Ishikawa (cell line): Measurements from ENCODE around the gene IGSF8.

ENCODE experiments used
- CEBPB ChIP-seq: IDR thresholded peaks from 2 replicates; pipeline ENCODE4 v1.6.1; 2012
- CREB1 ChIP-seq: IDR thresholded peaks from 2 replicates; pipeline ENCODE4 v1.6.1; 2012; ENCODE audit warnings: low read depth
- EGR1 ChIP-seq: IDR thresholded peaks from 2 replicates; pipeline ENCODE4 v1.6.1; 2012
- EP300 ChIP-seq: IDR thresholded peaks from 2 replicates; pipeline ENCODE4 v1.6.1; 2012; ENCODE audit warnings: borderline replicate concordance
- FOXM1 ChIP-seq: IDR thresholded peaks from 2 replicates; pipeline ENCODE4 v1.6.1; 2012; ENCODE audit warnings: low read depth, borderline replicate concordance
- MAX ChIP-seq: IDR thresholded peaks from 2 replicates; pipeline ENCODE4 v1.6.1; 2012
- NFIC ChIP-seq: IDR thresholded peaks from 2 replicates; pipeline ENCODE4 v1.6.1; 2012
- RAD21 ChIP-seq: IDR thresholded peaks from 2 replicates; pipeline ENCODE4 v1.6.1; 2012; ENCODE audit warnings: low read depth
- TAF1 ChIP-seq: IDR thresholded peaks from 2 replicates; pipeline ENCODE4 v1.6.1; 2012; ENCODE audit warnings: low read depth, mild to moderate bottlenecking
- TCF12 ChIP-seq: IDR thresholded peaks from 2 replicates; pipeline ENCODE4 v1.6.1; 2012; ENCODE audit warnings: low read depth
- TEAD4 ChIP-seq: IDR thresholded peaks from 2 replicates; pipeline ENCODE4 v1.6.1; 2012
- USF1 ChIP-seq: IDR thresholded peaks from 2 replicates; pipeline ENCODE4 v1.6.1; 2012
- YY1 ChIP-seq: IDR thresholded peaks from 2 replicates; pipeline ENCODE4 v1.6.1; 2012; ENCODE audit warnings: low read depth
- ZBTB7A ChIP-seq: IDR thresholded peaks from 2 replicates; pipeline ENCODE4 v1.6.1; 2012; ENCODE audit warnings: low read depth
- TF ChIP-seq, protein P1 (sequence below): IDR thresholded peaks from 2 replicates; pipeline ENCODE4 v1.6.1; 2012; ENCODE audit warnings: low read depth, mild to moderate bottlenecking

The IGSF8 gene

DNA sequence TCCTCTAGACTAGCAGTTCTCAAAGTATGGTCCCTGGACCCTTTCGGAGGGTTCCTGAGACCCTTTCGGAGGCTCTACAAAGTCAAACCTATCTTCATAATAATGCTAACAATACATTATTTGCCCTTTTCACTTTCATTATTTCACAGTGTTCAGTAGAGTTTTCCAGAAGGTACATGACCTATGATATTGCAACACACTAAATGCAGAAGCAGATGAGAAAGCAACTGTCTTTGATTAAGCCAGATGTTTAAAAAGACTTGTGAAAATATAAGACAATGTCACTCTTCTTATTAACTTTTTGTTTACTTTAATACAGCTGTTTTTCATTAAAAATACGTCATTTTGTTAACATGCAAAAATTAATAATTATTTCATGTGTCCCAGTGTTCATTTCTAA, 34.3 kb downstream of the IGSF8 start:
- TF ChIP-seq NFIC (no peak), CEBPB (no peak), CREB1 (no peak), USF1 (no peak), ZBTB7A (no peak), EP300 (no peak), TEAD4 (no peak), FOXM1 (no peak), RAD21 (no peak), EGR1 (no peak), TAF1 (no peak), MAX (no peak), YY1 (no peak), TCF12 (no peak)
- TF ChIP-seq, protein P1, sequence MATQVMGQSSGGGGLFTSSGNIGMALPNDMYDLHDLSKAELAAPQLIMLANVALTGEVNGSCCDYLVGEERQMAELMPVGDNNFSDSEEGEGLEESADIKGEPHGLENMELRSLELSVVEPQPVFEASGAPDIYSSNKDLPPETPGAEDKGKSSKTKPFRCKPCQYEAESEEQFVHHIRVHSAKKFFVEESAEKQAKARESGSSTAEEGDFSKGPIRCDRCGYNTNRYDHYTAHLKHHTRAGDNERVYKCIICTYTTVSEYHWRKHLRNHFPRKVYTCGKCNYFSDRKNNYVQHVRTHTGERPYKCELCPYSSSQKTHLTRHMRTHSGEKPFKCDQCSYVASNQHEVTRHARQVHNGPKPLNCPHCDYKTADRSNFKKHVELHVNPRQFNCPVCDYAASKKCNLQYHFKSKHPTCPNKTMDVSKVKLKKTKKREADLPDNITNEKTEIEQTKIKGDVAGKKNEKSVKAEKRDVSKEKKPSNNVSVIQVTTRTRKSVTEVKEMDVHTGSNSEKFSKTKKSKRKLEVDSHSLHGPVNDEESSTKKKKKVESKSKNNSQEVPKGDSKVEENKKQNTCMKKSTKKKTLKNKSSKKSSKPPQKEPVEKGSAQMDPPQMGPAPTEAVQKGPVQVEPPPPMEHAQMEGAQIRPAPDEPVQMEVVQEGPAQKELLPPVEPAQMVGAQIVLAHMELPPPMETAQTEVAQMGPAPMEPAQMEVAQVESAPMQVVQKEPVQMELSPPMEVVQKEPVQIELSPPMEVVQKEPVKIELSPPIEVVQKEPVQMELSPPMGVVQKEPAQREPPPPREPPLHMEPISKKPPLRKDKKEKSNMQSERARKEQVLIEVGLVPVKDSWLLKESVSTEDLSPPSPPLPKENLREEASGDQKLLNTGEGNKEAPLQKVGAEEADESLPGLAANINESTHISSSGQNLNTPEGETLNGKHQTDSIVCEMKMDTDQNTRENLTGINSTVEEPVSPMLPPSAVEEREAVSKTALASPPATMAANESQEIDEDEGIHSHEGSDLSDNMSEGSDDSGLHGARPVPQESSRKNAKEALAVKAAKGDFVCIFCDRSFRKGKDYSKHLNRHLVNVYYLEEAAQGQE, result no peak

DNA sequence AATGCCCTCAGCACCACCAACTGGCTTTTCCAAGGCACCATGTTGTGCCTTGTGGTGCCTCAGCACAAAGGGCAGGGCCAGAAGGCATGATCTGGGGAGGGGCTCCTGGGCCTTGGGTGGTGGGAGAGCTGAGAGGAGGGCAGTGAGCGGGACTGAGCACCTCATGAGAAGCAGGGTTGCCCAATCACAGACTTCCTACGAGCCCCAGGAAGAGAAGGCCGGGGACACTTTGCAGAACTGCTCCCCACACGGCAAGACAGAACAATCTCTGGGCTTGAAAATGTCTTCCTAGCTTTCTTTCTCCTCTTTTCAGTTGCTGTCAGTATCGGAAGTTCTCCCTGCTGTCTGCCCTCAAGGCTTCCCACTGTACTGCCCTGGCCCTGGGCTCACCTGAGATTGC, 35.2 kb downstream of the IGSF8 start:
- no peak for TF ChIP-seq NFIC
- TF ChIP-seq, protein P1, result no peak

DNA sequence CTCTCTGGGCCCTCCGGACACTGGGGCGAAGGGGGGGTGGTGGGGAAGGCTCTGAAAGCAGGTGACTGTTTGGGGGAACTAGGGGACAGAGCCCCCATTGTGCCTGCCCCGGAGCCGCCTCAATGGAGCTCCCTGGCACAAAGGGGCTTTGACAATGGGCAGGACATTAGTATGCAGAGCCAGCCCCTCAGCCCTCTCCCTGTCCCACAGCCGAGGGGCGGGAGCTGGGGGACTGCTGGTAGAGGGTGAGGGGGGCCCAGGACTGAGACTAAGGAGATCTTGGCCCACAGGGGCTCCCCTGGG, 36.2 kb downstream of the IGSF8 start:
- TF ChIP-seq CREB1 (no peak), TAF1 (no peak), NFIC (no peak), YY1 (no peak), RAD21 (no peak), EP300 (no peak)

DNA sequence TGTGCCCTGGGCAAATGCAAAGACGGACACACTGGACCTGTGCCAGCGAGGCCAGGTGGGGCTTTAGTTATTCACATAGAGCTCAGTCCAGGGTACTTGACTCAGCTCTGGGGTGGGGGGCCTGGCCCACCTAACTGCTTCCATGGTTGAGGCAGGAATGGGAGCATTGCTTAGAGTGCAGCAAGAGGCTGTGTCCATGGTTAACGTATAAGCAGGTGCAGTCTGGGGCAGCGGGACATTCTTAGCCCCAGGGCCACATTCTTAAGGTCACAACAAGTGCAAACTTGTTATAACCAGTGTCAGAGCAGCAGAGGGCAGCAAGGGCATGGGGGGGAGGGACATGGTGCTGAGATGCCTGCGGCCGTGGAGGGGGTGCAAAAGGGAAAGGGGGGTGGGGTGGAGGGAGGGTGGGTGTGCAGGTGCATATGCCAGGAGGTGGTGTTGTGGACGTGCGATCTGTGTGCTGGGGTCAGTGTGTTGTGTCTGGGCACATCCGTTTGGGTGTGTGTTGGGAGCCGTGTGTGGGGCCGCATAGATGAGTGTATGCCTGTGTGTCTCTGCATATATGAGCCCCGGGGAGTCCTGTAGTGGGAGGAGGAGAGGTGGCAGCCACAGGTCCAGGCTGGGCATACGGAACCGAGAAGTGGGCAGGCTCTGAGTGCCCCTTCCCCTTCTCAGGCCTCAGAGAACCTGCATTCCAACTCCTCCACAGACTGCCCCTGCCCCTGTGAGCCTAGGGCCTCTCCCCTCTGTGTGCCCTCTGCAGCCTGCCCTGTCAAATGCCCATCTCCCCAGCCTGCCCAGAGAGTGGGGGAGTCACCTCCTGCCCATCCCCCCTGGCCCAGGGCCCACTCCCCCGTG, 36.8 kb downstream of the IGSF8 start:
- TF ChIP-seq FOXM1 (no peak), EGR1 (no peak), NFIC (no peak), CREB1 (no peak), USF1 (no peak), TCF12 (no peak), ZBTB7A (no peak), TAF1 (no peak), RAD21 (no peak)
- TF ChIP-seq, protein P1, result no peak

GRCh38 chr1:160058087-160058486, 40.3 kb downstream of the IGSF8 start:
- peak; percentile 49 for TF ChIP-seq RAD21
- no peak for TF ChIP-seq CREB1
